K562 (cell line): ENCODE measurements around the gene INTS1. TPM values are rescaled to one million over a fixed set of nuclear protein-coding genes. Genes with fewer than 3 reads are reported as not detected.

Experiments used
- ATAC-seq: fragments of 200-7000 bp; cut with Tn5 transposase; 3 replicates; pipeline ENCODE4 v1.9.1; 2020; ENCODE audit warnings: moderate library complexity
- BruUV-seq: library from RNA; stranded (reverse); fragments of 400-500 nt; replicated peaks from 2 replicates; lab custom pipeline; 2021; lab: Mats Ljungman, UMichigan
- CTCF ChIA-PET: fragments of 300-600 bp; formaldehyde crosslinking; extraction: SDS; loops from one replicate; lab custom pipeline; 2021; ENCODE audit warnings: low intra/inter-chr PET ratio; lab: Yijun Ruan, JAX
- POLR2A ChIA-PET: fragments of 300-600, 350-650 bp; sonication (Branson Sonifier 250); formaldehyde crosslinking; extraction: SDS; loops from one replicate; lab custom pipeline; 2021; ENCODE audit warnings: antibody characterized with exemption, inconsistent platforms; lab: Yijun Ruan, JAX
- DNase-seq, 4 experiments: peaks; one replicate each; pipeline versions ENCODE4 v3.0.0 to v3.0.0-alpha.2; 2011 to 2018; ENCODE audit warnings: low spot score in 3 of 4, mixed read lengths in 3 of 4; ENCODE audit errors: extremely low read depth in 1 of 4
- FAIRE-seq: peaks from 2 replicates; lab custom pipeline; 2011; peaks lifted over from hg19 to GRCh38; lab: Jason Lieb, UNC
- H2AFZ ChIP-seq: 2 replicates; pipeline ENCODE4 v1.6.0; 2011; ENCODE audit warnings: low read depth, low read length, control low read depth, inconsistent platforms
- H3K27ac ChIP-seq: fragments of 200-600 bp; 3 replicates; pipeline ENCODE4 v1.8.0; 2011; ENCODE audit warnings: low read depth, mild to moderate bottlenecking, control low read depth, inconsistent platforms, low read length, moderate library complexity, mixed read lengths; ENCODE audit errors: extremely low read depth
- H3K27me3 ChIP-seq, 2 experiments: fragments of 300-600 bp in 1 of 2; 2 replicates in 1 of 2; 3 replicates in 1 of 2; pipeline versions ENCODE4 v1.6.0 to v1.8.0; 2011; ENCODE audit warnings: inconsistent platforms in 2 of 2, low read length in 2 of 2, mild to moderate bottlenecking in 1 of 2, mixed read lengths in 1 of 2, moderate library complexity in 1 of 2; ENCODE audit not compliant: control insufficient read depth in 2 of 2, insufficient read depth in 2 of 2
- H3K36me3 ChIP-seq: fragments of 300-600 bp; 3 replicates; pipeline ENCODE4 v1.8.0; 2011; ENCODE audit warnings: mild to moderate bottlenecking, low read length, inconsistent platforms; ENCODE audit not compliant: control insufficient read depth, insufficient read depth
- H3K4me1 ChIP-seq, 2 experiments: fragments of 200-600 bp in 1 of 2; replicated peaks in 1 of 2; 2 replicates in 1 of 2; 3 replicates in 1 of 2; pipeline versions ENCODE4 v1.5.1 to v1.8.0; 2011; ENCODE audit warnings: inconsistent platforms in 2 of 2, low read length in 2 of 2, mild to moderate bottlenecking in 1 of 2, mixed read lengths in 1 of 2, moderate library complexity in 1 of 2; ENCODE audit not compliant: control insufficient read depth in 2 of 2, insufficient read depth in 2 of 2
- H3K4me2 ChIP-seq: 2 replicates; pipeline ENCODE4 v1.6.1; 2011; ENCODE audit warnings: low read length, control low read depth, inconsistent platforms, mixed read lengths; ENCODE audit not compliant: insufficient read depth
- H3K4me3 ChIP-seq: fragments of 200-600 bp; sonication (generic), shearing (Covaris generic); 2 replicates; pipeline ENCODE4 v1.5.1; 2016; ENCODE audit warnings: control low read depth, inconsistent platforms
- H3K79me2 ChIP-seq: fragments of 200-600 bp; 3 replicates; pipeline ENCODE4 v1.8.0; 2011; ENCODE audit warnings: low read length, inconsistent platforms; ENCODE audit not compliant: control insufficient read depth, insufficient read depth
- H3K9ac ChIP-seq, 2 experiments: 2 replicates each; pipeline versions ENCODE4 v1.6.0 to v1.6.1; 2011; ENCODE audit warnings: low read depth in 2 of 2, low read length in 2 of 2, control low read depth in 1 of 2, inconsistent platforms in 1 of 2, mild to moderate bottlenecking in 1 of 2, mixed read lengths in 1 of 2; ENCODE audit not compliant: insufficient read depth in 1 of 2
- H3K9me1 ChIP-seq: one replicate; pipeline ENCODE4 v1.6.0; 2011; ENCODE audit warnings: inconsistent platforms, mild to moderate bottlenecking, low read length, moderate library complexity; ENCODE audit not compliant: control insufficient read depth, insufficient read depth
- H3K9me3 ChIP-seq: replicated peaks from 2 replicates; pipeline ENCODE4 v1.5.1; 2011; ENCODE audit warnings: low read depth, low read length, inconsistent platforms; ENCODE audit not compliant: control insufficient read depth, insufficient read depth
- H4K20me1 ChIP-seq: replicated peaks from 2 replicates; pipeline ENCODE4 v1.6.1; 2011; ENCODE audit warnings: low read length, inconsistent platforms, mixed read lengths; ENCODE audit not compliant: control insufficient read depth, insufficient read depth
- CBX8 ChIP-seq: fragments of 200-600 bp; sonication (generic); IDR thresholded peaks from 2 replicates; pipeline ENCODE4 v1.6.1; 2012; ENCODE audit warnings: borderline replicate concordance, mixed run types, low read depth, mild to moderate bottlenecking, moderate library complexity, mixed read lengths, low read length, control low read depth, inconsistent platforms; ENCODE audit not compliant: poor library complexity, severe bottlenecking; ENCODE audit errors: extremely low read depth
- FOXJ2 ChIP-seq: fragments of 200-800 bp; sonication (Bioruptor generic); IDR thresholded peaks from 2 replicates; pipeline ENCODE4 v1.6.1; 2016; ENCODE audit warnings: missing genetic modification characterization, missing compliant biosample characterization
- HMG20B ChIP-seq: fragments of 250-450 bp; sonication (Bioruptor Pico); IDR thresholded peaks from 2 replicates; pipeline ENCODE4 v1.5.0; 2021; ENCODE audit warnings: mild to moderate bottlenecking
- SAP30 ChIP-seq: fragments of 200-600 bp; sonication (generic); IDR thresholded peaks from 2 replicates; pipeline ENCODE4 v1.6.1; 2012; ENCODE audit warnings: borderline replicate concordance, low read depth, mild to moderate bottlenecking, moderate library complexity, low read length, control low read depth, inconsistent platforms; ENCODE audit not compliant: insufficient read depth, poor library complexity, severe bottlenecking
- SNRNP70 ChIP-seq: fragments of 200-400 bp; formaldehyde crosslinking; optimal IDR thresholded peaks from 2 replicates; pipeline ENCODE3; 2017; ENCODE audit warnings: low read depth, low read length
- ZNF347 ChIP-seq: fragments of 450-650 bp; formaldehyde crosslinking; IDR thresholded peaks from 2 replicates; pipeline ENCODE4 v1.4.0; 2020; ENCODE audit warnings: low read depth, mild to moderate bottlenecking, moderate library complexity
- WGBS: fragments of 100-300 bp; shearing (Covaris generic); methylation state at CpG from one replicate; pipeline ENCODE4 v1.1.6; 2016; ENCODE audit warnings: low coverage, mixed read lengths; ENCODE audit not compliant: insufficient coverage; ENCODE audit errors: missing lambda C conversion rate; 5-methylcytosine and 5-hydroxymethylcytosine counted together
- in situ Hi-C: fragments of 300-500 bp; cut with MboI; formaldehyde crosslinking; loops from 4 replicates; pipeline ENCODE4 v1.15.0; 2018; ENCODE audit warnings: inconsistent platforms, mixed read lengths
- intact Hi-C: fragments of 100-400 bp; cut with micrococcal nuclease; formaldehyde crosslinking; loops from 2 replicates; pipeline ENCODE4 v1.14.2; 2022
- polyA plus RNA-seq, 8 experiments: library from polyadenylated mRNA; depleted of rRNA in 4 of 8; stranded (reverse) in 5 of 8; unstranded in 3 of 8; fragments of >200 nt; fragmentation: Nextera tagmentation in 2 of 8; fragmentation: Illumina TruSeq in 1 of 8; extraction: Ambion mirVana in 2 of 8; extraction: Trizol in 1 of 8; gene quantifications; 2 replicates each; pipeline versions ENCODE4 v1.2.1 to v1.2.3, GENCODE V29; 2011 to 2014; ENCODE audit warnings: inconsistent platforms in 1 of 8, missing spikeins in 1 of 8
- total RNA-seq, 7 experiments: library from RNA; depleted of rRNA in 6 of 7; stranded (reverse); fragments of >200 nt in 6 of 7; fragmentation: Illumina TruSeq in 2 of 7; extraction: Trizol in 2 of 7; gene quantifications; 2 replicates each; pipeline versions ENCODE4 v1.2.1 to v1.2.3, GENCODE V29; 2011 to 2021; ENCODE audit warnings: low replicate concordance in 1 of 7
- TF ChIP-seq, protein P1 (sequence below): sonication (generic); formaldehyde crosslinking; IDR thresholded peaks from 2 replicates; pipeline ENCODE4 v1.8.0; 2022; ENCODE audit warnings: mild to moderate bottlenecking, missing genetic modification reagents
- TF ChIP-seq, protein P2 (sequence below), 2 experiments: IDR thresholded peaks in 1 of 2; conservative IDR thresholded peaks in 1 of 2; 2 replicates each; pipeline ENCODE4 v1.6.1; 2016; ENCODE audit warnings: low read depth in 2 of 2, mild to moderate bottlenecking in 1 of 2, missing compliant biosample characterization in 1 of 2, missing genetic modification characterization in 1 of 2, moderate library complexity in 1 of 2
- TF ChIP-seq, protein P3 (sequence below): fragments of 250-450 bp; sonication (Bioruptor Pico); IDR thresholded peaks from 2 replicates; pipeline ENCODE4 v1.4.0; 2020
- TF ChIP-seq, protein P4 (sequence below): sonication (generic); formaldehyde crosslinking; IDR thresholded peaks from 2 replicates; pipeline ENCODE4 v1.8.0; 2022; ENCODE audit warnings: mild to moderate bottlenecking, missing genetic modification reagents

INTS1 gene
- total and polyA plus RNA-seq, 9 of the 15 experiments (the other 6 are each of a cell fraction or from before 2014, with no cell fraction given) = 0.34 to 119 (median 18.5) TPM

DNA sequence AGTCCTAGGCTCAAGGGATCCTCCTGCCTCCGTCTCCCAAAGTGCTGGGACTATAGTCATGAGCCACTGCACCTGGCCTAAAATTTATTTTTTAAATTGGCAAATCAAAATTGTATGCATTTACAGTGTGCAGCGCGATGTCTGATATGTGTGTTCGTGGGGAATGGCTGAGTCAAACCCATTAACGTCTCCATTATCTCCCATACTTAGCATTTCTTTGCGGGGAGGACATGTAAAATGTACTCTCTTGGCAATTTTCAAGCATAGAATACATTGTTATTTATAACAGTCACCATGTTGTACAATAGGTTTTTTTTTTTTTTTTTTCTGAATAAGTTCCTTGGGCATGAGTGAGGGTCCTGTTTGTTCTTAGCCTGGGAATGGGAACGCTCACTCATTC is 48.0 kb upstream of the INTS1 start (continued):
- no peak for TF ChIP-seq SAP30
- TF ChIP-seq, protein P1, sequence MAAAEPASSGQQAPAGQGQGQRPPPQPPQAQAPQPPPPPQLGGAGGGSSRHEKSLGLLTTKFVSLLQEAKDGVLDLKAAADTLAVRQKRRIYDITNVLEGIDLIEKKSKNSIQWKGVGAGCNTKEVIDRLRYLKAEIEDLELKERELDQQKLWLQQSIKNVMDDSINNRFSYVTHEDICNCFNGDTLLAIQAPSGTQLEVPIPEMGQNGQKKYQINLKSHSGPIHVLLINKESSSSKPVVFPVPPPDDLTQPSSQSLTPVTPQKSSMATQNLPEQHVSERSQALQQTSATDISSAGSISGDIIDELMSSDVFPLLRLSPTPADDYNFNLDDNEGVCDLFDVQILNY (CRISPR knock-in tag) = no peak
- TF ChIP-seq FOXJ2 (tag) = no peak
- TF ChIP-seq, protein P2, sequence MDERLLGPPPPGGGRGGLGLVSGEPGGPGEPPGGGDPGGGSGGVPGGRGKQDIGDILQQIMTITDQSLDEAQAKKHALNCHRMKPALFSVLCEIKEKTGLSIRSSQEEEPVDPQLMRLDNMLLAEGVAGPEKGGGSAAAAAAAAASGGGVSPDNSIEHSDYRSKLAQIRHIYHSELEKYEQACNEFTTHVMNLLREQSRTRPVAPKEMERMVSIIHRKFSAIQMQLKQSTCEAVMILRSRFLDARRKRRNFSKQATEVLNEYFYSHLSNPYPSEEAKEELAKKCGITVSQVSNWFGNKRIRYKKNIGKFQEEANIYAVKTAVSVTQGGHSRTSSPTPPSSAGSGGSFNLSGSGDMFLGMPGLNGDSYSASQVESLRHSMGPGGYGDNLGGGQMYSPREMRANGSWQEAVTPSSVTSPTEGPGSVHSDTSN (CRISPR knock-in tag; IDR thresholded peaks at IDR 0.05; ENCODE audit: low read depth) = no peak
- TF ChIP-seq, protein P2 (tag; conservative IDR thresholded peaks at IDR 0.05; ENCODE audit: low read depth) = no peak
- no peak for TF ChIP-seq CBX8

DNA sequence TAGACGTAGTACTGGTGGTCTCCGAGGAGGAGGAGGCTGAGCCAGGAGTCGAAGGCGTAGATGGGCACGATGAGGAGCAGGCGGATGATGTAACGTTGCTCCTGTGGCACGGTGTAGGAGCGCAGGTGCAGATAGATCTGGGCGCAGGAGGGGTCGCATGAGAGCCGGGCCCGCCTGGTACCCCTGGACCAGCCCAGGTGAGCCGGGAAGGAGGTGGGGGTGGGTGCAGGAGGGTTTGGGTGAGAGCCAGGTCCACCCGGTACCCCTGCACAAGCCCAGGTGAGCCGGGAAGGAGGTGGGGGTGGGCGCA is 46.6 kb upstream of the INTS1 start:
- no peaks in the 10 kb centered on the region for H3K9me1 ChIP-seq
- H3K9ac ChIP-seq = no peak overlapping the region
- H3K4me1 ChIP-seq = peaks cover 0 to 76% of the 10 kb centered on the region in 2 experiments; a peak in 4 of 5 replicates
- ChIA-PET CTCF (no interaction called here), POLR2A (no interaction called here)
- no peaks in the 10 kb centered on the region for H3K36me3 ChIP-seq
- 79% methylated on average over 6 of the region's 17 CpGs for WGBS
- no peak for FAIRE-seq
- no peaks in the 10 kb centered on the region for H3K9me3 ChIP-seq
- no peaks in the 10 kb centered on the region for H4K20me1 ChIP-seq
- ATAC-seq = no peak
- in situ Hi-C loops = no loop called here
- H3K4me2 ChIP-seq = no peak overlapping the region
- intact Hi-C loops = no loop called here
- H3K27ac ChIP-seq = no peak overlapping the region
- BruUV-seq = no TSS peak
- no peaks in the 10 kb centered on the region for H3K79me2 ChIP-seq
- no peak overlapping the region for H3K4me3 ChIP-seq
- no peak for DNase-seq
- peaks cover 0 to 18% of the 10 kb centered on the region in 2 experiments; a peak in 2 of 5 replicates for H3K27me3 ChIP-seq
- H2AFZ ChIP-seq = no peak overlapping the region
- TF ChIP-seq, protein P3, sequence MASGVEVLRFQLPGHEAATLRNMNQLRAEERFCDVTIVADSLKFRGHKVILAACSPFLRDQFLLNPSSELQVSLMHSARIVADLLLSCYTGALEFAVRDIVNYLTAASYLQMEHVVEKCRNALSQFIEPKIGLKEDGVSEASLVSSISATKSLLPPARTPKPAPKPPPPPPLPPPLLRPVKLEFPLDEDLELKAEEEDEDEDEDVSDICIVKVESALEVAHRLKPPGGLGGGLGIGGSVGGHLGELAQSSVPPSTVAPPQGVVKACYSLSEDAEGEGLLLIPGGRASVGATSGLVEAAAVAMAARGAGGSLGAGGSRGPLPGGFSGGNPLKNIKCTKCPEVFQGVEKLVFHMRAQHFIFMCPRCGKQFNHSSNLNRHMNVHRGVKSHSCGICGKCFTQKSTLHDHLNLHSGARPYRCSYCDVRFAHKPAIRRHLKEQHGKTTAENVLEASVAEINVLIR (CRISPR knock-in tag) = no peak
- TF ChIP-seq SNRNP70 (no peak), HMG20B (CRISPR knock-in tag) (no peak), ZNF347 (CRISPR knock-in tag) (no peak)
- TF ChIP-seq, protein P4, sequence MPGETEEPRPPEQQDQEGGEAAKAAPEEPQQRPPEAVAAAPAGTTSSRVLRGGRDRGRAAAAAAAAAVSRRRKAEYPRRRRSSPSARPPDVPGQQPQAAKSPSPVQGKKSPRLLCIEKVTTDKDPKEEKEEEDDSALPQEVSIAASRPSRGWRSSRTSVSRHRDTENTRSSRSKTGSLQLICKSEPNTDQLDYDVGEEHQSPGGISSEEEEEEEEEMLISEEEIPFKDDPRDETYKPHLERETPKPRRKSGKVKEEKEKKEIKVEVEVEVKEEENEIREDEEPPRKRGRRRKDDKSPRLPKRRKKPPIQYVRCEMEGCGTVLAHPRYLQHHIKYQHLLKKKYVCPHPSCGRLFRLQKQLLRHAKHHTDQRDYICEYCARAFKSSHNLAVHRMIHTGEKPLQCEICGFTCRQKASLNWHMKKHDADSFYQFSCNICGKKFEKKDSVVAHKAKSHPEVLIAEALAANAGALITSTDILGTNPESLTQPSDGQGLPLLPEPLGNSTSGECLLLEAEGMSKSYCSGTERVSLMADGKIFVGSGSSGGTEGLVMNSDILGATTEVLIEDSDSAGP = no peak
